Activated naive CD4-positive, alpha-beta T cell treated with anti-CD3 and anti-CD28 coated beads, Interleukin-2, amount 10 ng/mL, durations not matched to agents 7 days and 5 days (primary cell): ENCODE data around the gene TRMT44.
A peak's percentile ranks its signal among the peaks of the same experiment; 100 is the strongest.
"Not testable (repeated sequence)": the region's sequence is repeated elsewhere in the genome, so short reads cannot be mapped to it uniquely, and the experiment has no call there.

Experiments used
- CTCF ChIA-PET: fragments of 350-600 bp; sonication (Branson Sonifier 250); formaldehyde crosslinking; loops from one replicate; lab custom pipeline; 2021; ENCODE audit warnings: antibody characterized with exemption; lab: Charles Lee
- DNase-seq: peaks from one replicate; pipeline ENCODE4 v3.0.0-alpha.2; 2020
- H3K27ac Mint-ChIP-seq: one replicate; pipeline ENCODE4 v1.8.0; 2021; ENCODE audit warnings: mild to moderate bottlenecking, moderate library complexity, mixed read lengths
- H3K27me3 Mint-ChIP-seq: one replicate; pipeline ENCODE4 v1.8.0; 2021; ENCODE audit warnings: mild to moderate bottlenecking, mixed read lengths
- H3K36me3 Mint-ChIP-seq: one replicate; pipeline ENCODE4 v1.8.0; 2021; ENCODE audit warnings: mixed read lengths
- H3K4me1 Mint-ChIP-seq: one replicate; pipeline ENCODE4 v1.8.0; 2021; ENCODE audit warnings: mixed read lengths
- H3K4me3 Mint-ChIP-seq: one replicate; pipeline ENCODE4 v1.8.0; 2021; ENCODE audit warnings: mild to moderate bottlenecking, moderate library complexity, mixed read lengths
- H3K9me3 Mint-ChIP-seq: one replicate; pipeline ENCODE4 v1.8.0; 2021; ENCODE audit warnings: mixed read lengths

The TRMT44 gene

DNA sequence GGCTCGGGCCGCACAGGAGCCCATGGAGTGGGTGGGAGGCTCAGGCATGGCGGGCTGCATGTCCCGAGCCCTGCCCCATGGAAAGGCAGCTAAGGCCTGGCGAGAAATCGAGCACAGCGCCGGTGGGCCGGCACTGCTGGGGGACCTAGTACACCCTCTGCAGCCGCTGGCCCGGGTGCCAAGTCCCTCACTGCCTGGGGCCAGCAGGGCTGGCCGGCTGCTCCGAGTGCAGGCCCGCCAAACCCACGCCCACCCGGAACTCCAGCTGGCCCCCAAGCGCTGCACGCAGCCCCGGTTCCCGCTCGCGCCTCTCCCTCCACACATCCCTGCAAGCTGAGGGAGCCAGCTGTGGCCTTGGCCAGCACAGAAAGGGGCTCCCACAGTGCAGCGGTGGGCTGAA lies 50.9 kb downstream of the TRMT44 start:
- DNase-seq, H3K36me3 Mint-ChIP-seq, H3K9me3 Mint-ChIP-seq, H3K27me3 Mint-ChIP-seq, CTCF ChIA-PET, H3K27ac Mint-ChIP-seq, H3K4me3 Mint-ChIP-seq, H3K4me1 Mint-ChIP-seq: not testable (repeated sequence)

DNA sequence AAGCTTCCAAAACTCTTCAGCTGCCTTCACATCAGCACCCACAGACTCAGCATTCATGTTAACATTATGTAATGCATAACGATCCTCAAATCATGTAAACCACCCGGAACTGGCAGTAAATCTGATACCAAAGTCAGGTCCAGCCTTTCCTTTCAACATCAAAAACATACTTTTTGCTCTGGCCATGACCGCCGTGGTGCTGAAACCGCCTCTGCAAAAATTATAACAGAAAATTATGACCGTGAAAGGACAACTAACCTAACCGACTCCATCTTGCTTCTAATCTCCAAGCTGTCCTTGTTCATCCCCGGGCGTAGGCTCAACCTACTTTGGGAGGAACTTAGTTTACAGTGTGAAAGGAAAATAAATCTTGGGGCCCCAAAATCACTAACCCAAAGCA lies 51.6 kb downstream of the TRMT44 start:
- CTCF ChIA-PET, result no interaction called here
- Mint-ChIP-seq H3K27ac (no peak overlapping the region), H3K36me3 (no peaks in the 10 kb centered on the region), H3K4me1 (no peaks in the 10 kb centered on the region), H3K4me3 (no peak overlapping the region), H3K9me3 (no peaks in the 10 kb centered on the region), H3K27me3 (no peaks in the 10 kb centered on the region)
- no peak for DNase-seq

DNA sequence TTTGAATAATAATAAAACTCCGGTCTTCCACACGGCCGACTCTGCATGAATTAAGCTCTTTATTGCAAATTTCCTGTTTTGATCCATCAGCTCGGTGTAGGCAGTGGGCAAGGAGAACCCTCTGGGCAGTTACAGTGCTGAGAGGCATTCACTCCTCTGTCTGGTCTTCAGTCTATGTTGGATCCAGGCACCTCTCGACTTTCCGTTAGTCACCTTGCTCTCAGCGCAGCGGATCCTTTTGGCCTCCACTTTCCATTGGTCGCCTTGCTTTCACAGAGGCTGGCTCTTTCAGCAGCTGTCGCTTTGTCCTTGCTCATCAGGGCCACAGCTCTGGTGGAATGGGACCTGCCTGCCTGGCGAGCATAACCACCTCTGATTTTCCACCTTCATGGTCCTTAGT lies 52.9 kb downstream of the TRMT44 start:
- Mint-ChIP-seq H3K36me3 (no peaks in the 10 kb centered on the region), H3K27ac (no peak overlapping the region)
- CTCF ChIA-PET, result interaction anchor here (0.5 kb wide), 1 partner anchor 1772 kb away, joined by 3 read pairs; no protein-coding TSS in a partner anchor

DNA sequence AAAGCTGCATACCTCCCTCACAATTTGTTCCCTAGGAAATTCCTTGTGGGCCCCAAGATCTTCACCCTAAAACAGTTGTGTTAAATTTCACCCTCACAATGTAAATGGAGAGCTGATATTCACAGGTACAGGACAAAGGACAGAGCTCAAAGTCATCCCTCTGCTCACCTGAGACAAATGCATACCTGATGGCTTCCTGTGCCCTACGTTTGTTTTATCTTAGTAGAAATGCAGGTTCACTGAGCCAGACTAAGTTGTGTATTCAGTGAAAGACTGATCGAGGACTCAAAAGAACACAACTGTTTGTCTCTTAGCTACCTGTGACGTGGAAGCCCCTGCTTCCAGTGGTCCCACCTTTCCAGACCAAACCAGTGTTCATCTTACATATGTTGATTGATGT lies 53.6 kb downstream of the TRMT44 start:
- H3K4me1 Mint-ChIP-seq, result no peaks in the 10 kb centered on the region
- no peak for DNase-seq
- CTCF ChIA-PET, result no interaction called here
- no peak overlapping the region for H3K4me3 Mint-ChIP-seq
- no peaks in the 10 kb centered on the region for H3K36me3 Mint-ChIP-seq
- peaks cover 3% of the 10 kb centered on the region for H3K9me3 Mint-ChIP-seq
- no peaks in the 10 kb centered on the region for H3K27me3 Mint-ChIP-seq
- no peak overlapping the region for H3K27ac Mint-ChIP-seq

More for the DNA sequence above, 52.9 kb downstream of the TRMT44 start:
- peaks cover 3% of the 10 kb centered on the region for H3K9me3 Mint-ChIP-seq
- DNase-seq, result no peak
- H3K4me1 Mint-ChIP-seq, result no peaks in the 10 kb centered on the region
- H3K27me3 Mint-ChIP-seq, result no peaks in the 10 kb centered on the region
- H3K4me3 Mint-ChIP-seq, result no peak overlapping the region

DNA sequence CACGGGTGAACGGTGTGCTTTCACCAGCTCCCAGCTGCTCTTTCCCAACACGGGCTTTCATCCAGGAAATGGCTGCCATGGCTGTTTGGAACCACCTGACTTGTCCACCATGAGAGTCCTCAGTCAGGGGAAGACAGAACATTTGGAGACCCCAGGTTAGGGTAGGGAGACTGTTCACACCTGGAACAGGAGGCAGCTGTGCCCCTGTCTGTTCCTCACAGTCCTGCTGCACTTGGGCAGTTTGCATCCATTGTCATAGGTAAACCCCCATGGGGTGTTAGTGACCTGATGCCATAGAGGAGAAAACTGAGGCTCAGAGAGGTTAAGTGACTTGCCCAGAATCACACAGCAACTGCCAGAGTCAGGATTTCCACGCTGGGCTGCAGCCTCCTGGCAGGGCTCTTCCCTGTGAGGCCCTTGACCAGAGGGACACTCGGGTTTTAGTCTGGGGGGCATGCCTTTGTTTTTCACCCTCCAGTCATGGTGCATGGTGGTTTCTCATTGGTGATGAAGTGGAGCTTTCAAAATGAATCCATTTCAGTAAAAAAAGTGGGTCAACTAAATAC lies 54.5 kb downstream of the TRMT44 start:
- Mint-ChIP-seq H3K27me3 (no peaks in the 10 kb centered on the region), H3K4me1 (no peaks in the 10 kb centered on the region), H3K4me3 (no peak overlapping the region), H3K9me3 (peaks cover 3% of the 10 kb centered on the region), H3K27ac (no peak overlapping the region), H3K36me3 (no peaks in the 10 kb centered on the region)
- no peak for DNase-seq
- CTCF ChIA-PET, result no interaction called here

DNA sequence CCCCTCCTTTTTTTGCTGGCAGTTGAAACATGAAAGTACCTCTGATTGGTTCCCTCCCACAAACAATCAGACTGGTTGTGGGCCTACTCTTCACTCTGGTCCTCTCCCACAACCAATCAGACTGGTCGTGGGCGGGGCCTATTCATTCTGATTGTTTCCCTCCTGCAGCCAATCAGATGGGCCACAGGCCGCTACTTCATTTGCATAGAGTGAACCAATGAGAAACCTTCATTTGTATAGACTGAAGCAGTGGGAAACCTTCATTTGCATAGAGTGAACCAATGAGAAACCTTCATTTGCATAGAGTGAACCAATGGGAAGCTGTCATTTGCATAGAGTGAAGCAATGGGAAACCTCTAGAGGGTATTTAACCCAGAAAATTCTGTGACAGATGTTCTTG lies 55.2 kb downstream of the TRMT44 start:
- Mint-ChIP-seq H3K4me1 (no peaks in the 10 kb centered on the region), H3K27me3 (no peaks in the 10 kb centered on the region), H3K9me3 (peaks cover 3% of the 10 kb centered on the region), H3K4me3 (no peak overlapping the region), H3K27ac (no peak overlapping the region), H3K36me3 (no peaks in the 10 kb centered on the region)
- CTCF ChIA-PET, result no interaction called here
- no peak for DNase-seq

DNA sequence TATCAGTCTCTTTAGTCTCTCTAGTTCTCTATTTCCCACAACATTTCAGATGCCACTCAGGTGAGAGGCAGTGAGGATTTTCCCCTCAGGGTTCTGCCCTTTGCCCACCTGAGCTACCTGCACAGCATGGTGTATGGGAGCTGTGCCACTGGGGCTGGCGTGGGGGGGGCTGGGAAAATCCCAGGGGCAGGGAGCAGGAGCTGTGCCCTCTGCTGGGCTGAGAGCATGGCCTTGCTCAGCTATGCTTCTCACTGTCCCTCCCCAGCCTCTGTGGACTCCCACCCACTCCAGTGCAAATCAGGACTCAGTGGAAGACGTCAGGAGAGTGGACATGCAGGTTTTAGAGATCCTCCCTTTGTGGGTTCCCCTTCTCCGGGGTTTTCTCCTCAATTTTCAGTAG lies 57.2 kb downstream of the TRMT44 start:
- no peak overlapping the region for H3K4me3 Mint-ChIP-seq
- H3K36me3 Mint-ChIP-seq, result no peaks in the 10 kb centered on the region
- CTCF ChIA-PET, result no interaction called here
- H3K9me3 Mint-ChIP-seq, result peaks cover 3% of the 10 kb centered on the region
- no peaks in the 10 kb centered on the region for H3K27me3 Mint-ChIP-seq
- no peak for DNase-seq
- H3K27ac Mint-ChIP-seq, result no peak overlapping the region
- no peaks in the 10 kb centered on the region for H3K4me1 Mint-ChIP-seq

DNA sequence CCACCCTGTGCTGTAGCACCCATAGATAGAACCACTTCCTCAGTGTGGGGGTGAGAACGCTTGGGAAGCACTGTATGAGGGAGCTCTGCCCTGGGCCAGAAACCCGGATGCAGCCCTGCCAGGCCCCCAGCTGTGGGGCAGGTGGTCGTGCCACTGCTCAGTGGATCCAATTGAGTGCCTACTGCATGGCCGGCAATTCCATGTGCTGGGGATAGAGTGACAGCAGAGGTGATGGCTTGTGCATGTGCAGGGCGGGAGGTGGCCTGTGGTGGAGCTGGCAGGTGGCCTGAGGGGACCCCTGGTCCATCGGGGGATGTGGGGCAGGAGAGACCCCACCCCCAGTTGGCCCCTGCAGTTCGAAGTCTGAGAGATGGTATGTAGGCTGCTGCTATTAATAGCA lies 60.4 kb downstream of the TRMT44 start:
- Mint-ChIP-seq H3K27ac (no peak overlapping the region), H3K9me3 (peaks cover 3% of the 10 kb centered on the region), H3K4me1 (no peaks in the 10 kb centered on the region), H3K4me3 (no peak overlapping the region), H3K36me3 (no peaks in the 10 kb centered on the region), H3K27me3 (peaks cover 3% of the 10 kb centered on the region)
- CTCF ChIA-PET, result no interaction called here
- DNase-seq, result no peak

DNA sequence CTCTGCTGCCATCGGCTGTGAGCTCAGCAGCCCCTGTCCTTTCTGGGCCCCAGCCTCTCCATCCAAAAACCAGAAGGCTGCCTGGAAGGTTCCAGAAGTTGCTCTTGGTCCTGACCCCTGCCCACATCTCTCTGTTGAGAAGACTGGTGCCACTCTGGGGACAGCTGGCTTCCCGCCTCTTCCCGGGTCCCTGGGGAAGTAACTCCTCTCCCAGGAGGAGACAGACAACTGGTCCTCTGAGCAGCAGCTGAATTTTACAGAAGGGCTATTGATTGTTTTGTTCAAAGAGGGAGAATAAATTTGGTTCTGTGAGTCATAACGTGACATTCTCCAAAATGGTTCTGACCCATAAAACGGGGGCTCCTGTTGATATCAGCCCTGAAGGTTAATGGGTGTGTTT lies 61.2 kb downstream of the TRMT44 start:
- CTCF ChIA-PET, result no interaction called here
- peak overlapping the region; percentile 33 for H3K27ac Mint-ChIP-seq
- H3K27me3 Mint-ChIP-seq, result peaks cover 3% of the 10 kb centered on the region
- no peaks in the 10 kb centered on the region for H3K36me3 Mint-ChIP-seq
- H3K4me1 Mint-ChIP-seq, result no peaks in the 10 kb centered on the region
- DNase-seq, result no peak
- H3K4me3 Mint-ChIP-seq, result no peak overlapping the region
- peaks cover 3% of the 10 kb centered on the region for H3K9me3 Mint-ChIP-seq

DNA sequence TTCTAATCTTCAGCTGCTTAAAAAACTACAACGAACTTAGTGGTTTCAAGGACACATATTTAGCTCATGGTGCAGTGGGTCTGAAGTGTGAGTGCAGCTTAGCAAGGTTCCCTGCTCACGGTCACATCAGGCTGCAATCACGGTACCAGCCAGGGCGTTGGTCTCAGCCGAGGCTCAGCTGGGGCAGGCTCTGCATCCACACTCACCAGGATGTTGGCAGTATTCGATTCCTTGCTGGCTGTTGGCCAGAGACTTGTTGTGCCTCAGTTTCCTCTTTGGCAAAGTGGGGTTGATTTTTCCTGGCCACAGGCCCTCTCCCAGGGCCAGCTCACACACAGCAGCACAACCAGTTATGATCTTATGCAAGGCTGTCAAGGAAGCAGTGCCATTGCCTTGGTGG lies 61.8 kb downstream of the TRMT44 start:
- Mint-ChIP-seq H3K27ac (no peak overlapping the region), H3K4me3 (no peak overlapping the region), H3K27me3 (peaks cover 3% of the 10 kb centered on the region), H3K9me3 (peaks cover 3% of the 10 kb centered on the region), H3K36me3 (no peaks in the 10 kb centered on the region), H3K4me1 (no peaks in the 10 kb centered on the region)
- no peak for DNase-seq
- CTCF ChIA-PET, result no interaction called here

DNA sequence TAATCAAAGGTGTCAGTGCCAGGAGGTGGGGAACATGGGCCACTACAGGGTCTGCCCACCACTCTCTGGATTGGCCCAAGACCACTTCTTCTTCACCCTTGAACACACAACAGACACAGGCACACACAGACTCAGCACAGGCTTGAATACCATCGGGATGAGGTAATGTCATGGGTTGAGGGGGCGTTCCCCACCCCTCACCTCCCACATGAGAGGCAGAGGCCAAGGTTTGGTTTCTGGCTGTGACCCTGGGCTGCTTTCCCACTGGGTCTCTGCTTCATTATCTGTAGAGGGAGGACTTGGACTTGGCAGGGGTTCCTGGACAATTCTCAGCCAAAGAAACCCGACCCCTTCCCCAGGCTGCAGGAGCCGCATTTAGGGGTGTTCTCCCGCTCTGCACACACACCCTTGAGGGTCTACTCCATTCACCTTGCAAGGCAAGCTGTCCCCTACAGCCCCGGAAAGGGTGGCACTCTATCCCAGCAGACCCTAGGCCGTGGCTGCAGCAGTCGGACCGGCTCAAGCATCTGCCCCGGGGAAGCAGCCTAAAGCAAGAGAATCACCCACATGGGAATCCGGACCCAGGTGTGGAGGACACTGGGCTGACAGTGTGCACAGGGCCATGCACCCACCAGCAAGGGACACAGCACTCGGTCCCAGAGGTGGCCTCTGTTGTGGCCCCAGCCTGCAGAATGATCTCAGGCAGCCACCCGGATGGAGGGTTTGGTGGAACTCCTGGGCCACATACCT lies 62.4 kb downstream of the TRMT44 start:
- no peak overlapping the region for H3K27ac Mint-ChIP-seq
- no peaks in the 10 kb centered on the region for H3K4me1 Mint-ChIP-seq
- H3K9me3 Mint-ChIP-seq, result no peaks in the 10 kb centered on the region
- H3K4me3 Mint-ChIP-seq, result no peak overlapping the region
- DNase-seq, result no peak
- peaks cover 3% of the 10 kb centered on the region for H3K27me3 Mint-ChIP-seq
- CTCF ChIA-PET, result no interaction called here
- H3K36me3 Mint-ChIP-seq, result no peaks in the 10 kb centered on the region

DNA sequence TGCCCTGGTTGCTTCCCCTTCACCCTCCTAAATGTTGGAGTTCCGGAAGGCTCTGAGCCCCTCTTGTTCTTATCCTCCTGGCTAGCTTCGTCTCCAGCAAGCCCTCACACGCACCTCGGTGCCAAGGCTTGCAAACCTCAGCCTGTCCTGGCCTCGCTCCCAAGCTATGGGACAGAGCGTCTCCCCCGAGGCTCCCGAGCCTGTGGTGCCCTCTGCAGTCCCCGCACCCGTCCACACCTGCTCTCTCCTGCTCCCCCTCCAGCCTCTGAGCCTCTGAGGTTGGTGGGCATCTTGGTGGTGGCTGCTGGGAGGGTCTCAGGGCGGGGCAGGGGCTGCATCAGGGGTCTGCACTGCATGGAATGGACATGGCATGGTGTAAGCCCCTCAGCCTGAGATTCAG lies 63.2 kb downstream of the TRMT44 start:
- H3K4me1 Mint-ChIP-seq, result no peaks in the 10 kb centered on the region
- no peak for DNase-seq
- no peaks in the 10 kb centered on the region for H3K36me3 Mint-ChIP-seq
- peaks cover 3% of the 10 kb centered on the region for H3K27me3 Mint-ChIP-seq
- CTCF ChIA-PET, result no interaction called here
- no peak overlapping the region for H3K27ac Mint-ChIP-seq
- no peaks in the 10 kb centered on the region for H3K9me3 Mint-ChIP-seq
- H3K4me3 Mint-ChIP-seq, result no peak overlapping the region

DNA sequence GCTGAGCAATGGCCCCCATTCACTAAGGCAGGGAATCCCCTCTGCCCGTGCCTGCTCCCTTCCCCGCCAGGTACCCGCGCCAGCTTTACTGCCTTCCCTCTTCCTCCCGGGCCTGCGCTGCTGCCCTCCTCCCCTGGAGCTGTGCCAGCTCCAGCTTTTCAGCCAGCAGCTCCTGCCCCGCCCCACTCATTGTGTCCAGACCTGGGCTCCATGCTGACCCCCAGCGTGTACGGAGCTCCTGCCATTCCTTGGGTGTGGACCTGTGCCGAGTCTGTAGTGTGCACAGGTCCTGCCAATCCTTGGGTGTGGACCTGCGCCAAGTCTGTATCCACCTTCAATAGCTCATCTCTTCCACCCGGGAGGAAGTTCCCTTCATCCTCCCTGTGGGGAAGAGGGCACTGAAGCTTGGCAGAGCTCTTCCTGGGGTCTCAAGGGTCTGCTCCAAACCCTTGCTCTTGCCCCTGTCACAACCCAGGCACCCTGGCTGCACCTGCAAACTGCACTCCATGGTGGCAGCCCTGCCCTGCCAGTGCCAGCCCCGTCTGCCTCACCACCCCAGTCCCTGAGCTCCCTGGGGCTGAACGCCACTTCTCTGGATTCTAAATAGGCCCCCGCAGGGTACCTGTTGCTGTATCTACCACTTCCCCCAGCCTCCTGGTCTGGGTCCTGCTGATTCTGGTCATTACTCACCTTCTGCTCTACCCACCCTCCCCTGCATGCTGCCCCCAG lies 63.9 kb downstream of the TRMT44 start:
- no peaks in the 10 kb centered on the region for H3K9me3 Mint-ChIP-seq
- no peak overlapping the region for H3K4me3 Mint-ChIP-seq
- H3K36me3 Mint-ChIP-seq, result no peaks in the 10 kb centered on the region
- no peak overlapping the region for H3K27ac Mint-ChIP-seq
- no peak for DNase-seq
- CTCF ChIA-PET, result no interaction called here
- no peaks in the 10 kb centered on the region for H3K4me1 Mint-ChIP-seq
- peaks cover 3% of the 10 kb centered on the region for H3K27me3 Mint-ChIP-seq

DNA sequence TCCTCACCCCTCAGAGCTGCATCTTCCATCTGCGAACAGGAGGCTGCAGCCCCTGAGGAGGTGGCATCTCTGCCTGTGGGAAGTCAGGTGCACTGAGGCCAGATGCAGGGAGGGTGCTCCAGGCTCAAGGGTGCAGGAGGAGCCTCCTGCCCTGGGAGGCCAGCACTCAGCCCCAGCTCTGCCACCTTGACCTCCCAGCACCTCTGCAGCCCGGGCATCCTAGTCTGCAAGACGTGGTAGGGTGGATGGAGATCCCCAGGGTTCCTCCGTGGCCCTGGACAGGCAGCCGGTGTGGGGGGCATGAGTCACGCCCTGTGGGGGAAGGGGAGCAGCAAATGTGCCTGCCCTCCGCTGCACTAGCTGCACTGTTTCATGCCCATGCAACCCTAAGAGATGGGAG lies 64.7 kb downstream of the TRMT44 start:
- Mint-ChIP-seq H3K27me3 (peaks cover 3% of the 10 kb centered on the region), H3K4me1 (no peaks in the 10 kb centered on the region), H3K9me3 (no peaks in the 10 kb centered on the region), H3K27ac (no peak overlapping the region), H3K4me3 (no peak overlapping the region), H3K36me3 (no peaks in the 10 kb centered on the region)
- CTCF ChIA-PET, result no interaction called here
- no peak for DNase-seq

DNA sequence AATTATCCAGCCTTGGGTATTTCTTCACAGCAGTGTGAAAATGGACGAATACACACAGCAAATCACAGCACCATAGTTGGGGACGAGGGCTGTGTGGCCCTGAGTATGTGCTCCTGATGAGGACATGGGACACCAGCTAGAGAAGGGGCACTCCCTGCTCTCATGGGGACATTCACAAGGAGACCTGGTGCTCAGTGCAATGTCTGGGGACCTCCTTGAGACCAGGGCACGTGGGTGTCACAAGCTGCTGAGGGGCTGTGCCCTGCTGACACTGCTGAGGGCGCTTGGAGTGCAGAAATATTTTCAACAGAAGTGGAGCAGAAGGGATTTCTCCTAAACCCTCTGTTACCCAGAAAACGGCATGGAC lies 65.4 kb downstream of the TRMT44 start:
- no peak for DNase-seq
- no peaks in the 10 kb centered on the region for H3K9me3 Mint-ChIP-seq
- H3K36me3 Mint-ChIP-seq, result no peaks in the 10 kb centered on the region
- no peak overlapping the region for H3K4me3 Mint-ChIP-seq
- CTCF ChIA-PET, result no interaction called here
- H3K27me3 Mint-ChIP-seq, result peaks cover 3% of the 10 kb centered on the region
- H3K27ac Mint-ChIP-seq, result no peak overlapping the region
- no peaks in the 10 kb centered on the region for H3K4me1 Mint-ChIP-seq
